ENCODE measurements around the gene SF3B6. TPM values are rescaled to one million over a fixed set of nuclear protein-coding genes. Genes with fewer than 3 reads are reported as not detected.

Gene SF3B6
- total RNA-seq, 1 donor from 2014 or later: 88.2 TPM

DNA sequence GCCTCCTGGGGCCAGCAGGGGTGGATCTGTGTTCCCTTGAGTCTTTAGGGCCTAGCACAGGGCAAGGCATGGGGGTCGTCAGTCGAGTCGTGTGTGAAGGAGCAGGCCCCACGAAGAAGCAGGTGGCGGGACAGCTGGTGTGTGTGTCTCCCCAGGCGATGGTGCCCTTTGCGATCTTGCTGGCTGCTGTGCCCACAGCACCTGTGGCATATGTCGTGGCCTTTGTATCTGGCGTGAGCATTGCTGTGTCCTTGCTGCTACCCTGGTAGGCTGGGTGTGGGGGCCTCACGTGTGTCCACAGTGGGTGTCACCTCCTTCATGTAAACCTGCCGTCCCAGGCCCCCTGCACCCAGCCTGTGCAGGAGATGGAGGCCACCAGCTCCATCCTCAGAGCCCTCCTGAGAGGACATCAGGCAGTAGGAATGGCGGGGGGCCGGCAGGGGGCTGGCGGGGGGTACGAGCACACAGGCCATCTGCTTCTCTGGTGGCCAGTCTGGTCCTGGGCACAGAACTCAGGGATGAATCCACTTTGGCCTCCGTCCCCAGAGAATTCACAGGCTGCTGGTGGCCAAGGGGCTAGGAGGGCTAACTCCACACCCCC is 53.1 kb downstream of the SF3B6 start:
- Histone ChIP-seq H3K9me3 (ENCODE audit: control insufficient read depth in 3 of 3, low read length in 3 of 3) (no peaks in the 10 kb centered on the region), H3K27ac (ENCODE audit: low read depth, low read length) (no peak overlapping the region), H3K9ac (ENCODE audit: low read depth in 1 of 3, low read length in 3 of 3) (no peak overlapping the region), H3K4me1 (ENCODE audit: control insufficient read depth in 3 of 3, insufficient read depth in 3 of 3, low read length in 3 of 3) (no peaks in the 10 kb centered on the region), H3K27me3 (ENCODE audit: control insufficient read depth in 3 of 3, insufficient read depth in 3 of 3, low read length in 3 of 3) (no peaks in the 10 kb centered on the region), H3K36me3 (ENCODE audit: control insufficient read depth in 3 of 3, insufficient read depth in 3 of 3, low read length in 3 of 3) (peaks cover 14 to 27% (median 15%) of the 10 kb centered on the region in 3 donors), H3K4me3 (ENCODE audit: low read length in 3 of 3) (no peak overlapping the region)

GRCh38 chr2:24022324-24022974 is 53.7 kb downstream of the SF3B6 start:
- no peaks in the 10 kb centered on the region for H3K4me1 ChIP-seq (ENCODE audit: control insufficient read depth in 3 of 3, insufficient read depth in 3 of 3, low read length in 3 of 3)
- no peak overlapping the region for H3K4me3 ChIP-seq (ENCODE audit: low read length in 3 of 3)
- H3K9me3 ChIP-seq (ENCODE audit: control insufficient read depth in 3 of 3, low read length in 3 of 3): no peaks in the 10 kb centered on the region
- no peak overlapping the region for H3K27ac ChIP-seq (ENCODE audit: low read depth, low read length)
- no peaks in the 10 kb centered on the region for H3K27me3 ChIP-seq (ENCODE audit: control insufficient read depth in 3 of 3, insufficient read depth in 3 of 3, low read length in 3 of 3)
- H3K9ac ChIP-seq (ENCODE audit: low read depth in 1 of 3, low read length in 3 of 3): no peak overlapping the region
- H3K36me3 ChIP-seq (ENCODE audit: control insufficient read depth in 3 of 3, insufficient read depth in 3 of 3, low read length in 3 of 3): peaks cover 14 to 27% (median 15%) of the 10 kb centered on the region in 3 donors

- H3K27ac ChIP-seq (ENCODE audit: low read depth, low read length): no peak overlapping the region
- no peaks in the 10 kb centered on the region for H3K4me1 ChIP-seq (ENCODE audit: control insufficient read depth in 3 of 3, insufficient read depth in 3 of 3, low read length in 3 of 3)
- no peak overlapping the region for H3K9ac ChIP-seq (ENCODE audit: low read depth in 1 of 3, low read length in 3 of 3)
- H3K36me3 ChIP-seq (ENCODE audit: control insufficient read depth in 3 of 3, insufficient read depth in 3 of 3, low read length in 3 of 3): peaks cover 12 to 23% (median 15%) of the 10 kb centered on the region in 3 donors
- H3K4me3 ChIP-seq (ENCODE audit: low read length in 3 of 3): no peak overlapping the region
- no peaks in the 10 kb centered on the region for H3K27me3 ChIP-seq (ENCODE audit: control insufficient read depth in 3 of 3, insufficient read depth in 3 of 3, low read length in 3 of 3)
- H3K9me3 ChIP-seq (ENCODE audit: control insufficient read depth in 3 of 3, low read length in 3 of 3): no peaks in the 10 kb centered on the region
These were observed 54.8 kb downstream of the SF3B6 start for GRCh38 chr2:24021122-24021998.

DNA sequence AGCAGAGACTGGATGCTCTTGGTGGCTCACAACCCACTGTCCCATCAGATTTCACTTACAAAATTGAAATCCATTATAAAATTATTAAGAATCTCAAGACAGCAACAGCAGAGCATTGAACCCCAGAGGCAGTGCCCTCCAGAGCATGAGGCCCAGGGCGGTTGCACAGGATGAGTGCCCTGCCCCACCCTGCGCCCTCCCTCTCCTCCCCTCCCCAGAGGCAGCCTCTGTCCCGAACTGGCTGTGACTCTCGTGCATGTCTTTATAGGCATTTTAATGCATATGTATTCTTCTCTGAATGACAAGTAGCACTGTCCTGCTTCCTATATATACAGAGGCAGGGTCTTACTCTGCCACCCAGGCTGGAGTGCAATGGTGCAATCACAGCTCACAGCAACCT is 55.9 kb downstream of the SF3B6 start:
- Histone ChIP-seq H3K4me3 (ENCODE audit: low read length in 3 of 3) (no peak overlapping the region), H3K9me3 (ENCODE audit: control insufficient read depth in 3 of 3, low read length in 3 of 3) (no peaks in the 10 kb centered on the region), H3K9ac (ENCODE audit: low read depth in 1 of 3, low read length in 3 of 3) (no peak overlapping the region), H3K27ac (ENCODE audit: low read depth, low read length) (no peak overlapping the region), H3K4me1 (ENCODE audit: control insufficient read depth in 3 of 3, insufficient read depth in 3 of 3, low read length in 3 of 3) (no peaks in the 10 kb centered on the region), H3K27me3 (ENCODE audit: control insufficient read depth in 3 of 3, insufficient read depth in 3 of 3, low read length in 3 of 3) (no peaks in the 10 kb centered on the region), H3K36me3 (ENCODE audit: control insufficient read depth in 3 of 3, insufficient read depth in 3 of 3, low read length in 3 of 3) (peaks cover 10 to 21% (median 15%) of the 10 kb centered on the region in 3 donors)

- no peak overlapping the region for H3K27ac ChIP-seq (ENCODE audit: low read depth, low read length)
These were observed 56.4 kb downstream of the SF3B6 start for GRCh38 chr2:24019729-24020128.

DNA sequence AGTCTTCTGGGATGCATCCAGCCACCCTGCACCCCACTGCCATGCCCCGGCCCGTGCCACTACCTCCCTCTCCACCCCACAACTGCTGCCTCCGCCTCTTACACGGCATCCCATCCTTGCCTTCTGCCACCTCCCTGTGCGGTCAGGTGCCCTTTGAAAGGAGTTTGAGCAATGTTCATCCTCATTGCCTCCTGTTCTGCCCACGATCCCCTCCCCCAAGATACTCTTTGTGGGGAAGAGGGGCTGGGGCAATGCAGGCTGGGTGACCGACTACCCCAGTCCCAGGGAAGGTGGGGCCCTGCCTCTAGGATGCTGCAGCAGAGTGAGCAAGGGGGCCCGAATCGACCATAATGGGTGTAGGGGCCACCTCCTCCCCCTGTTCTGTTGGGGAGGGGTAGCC is 57.9 kb downstream of the SF3B6 start:
- H3K9ac ChIP-seq (ENCODE audit: low read depth in 1 of 3, low read length in 3 of 3): no peak overlapping the region
- H3K4me1 ChIP-seq (ENCODE audit: control insufficient read depth in 3 of 3, insufficient read depth in 3 of 3, low read length in 3 of 3): no peaks in the 10 kb centered on the region
- peaks cover 6 to 10% (median 6%) of the 10 kb centered on the region in 3 donors for H3K36me3 ChIP-seq (ENCODE audit: control insufficient read depth in 3 of 3, insufficient read depth in 3 of 3, low read length in 3 of 3)
- no peak overlapping the region for H3K4me3 ChIP-seq (ENCODE audit: low read length in 3 of 3)
- no peaks in the 10 kb centered on the region for H3K9me3 ChIP-seq (ENCODE audit: control insufficient read depth in 3 of 3, low read length in 3 of 3)
- H3K27ac ChIP-seq (ENCODE audit: low read depth, low read length): no peak overlapping the region
- peaks cover 0 to 2% (median 0%) of the 10 kb centered on the region in 3 donors for H3K27me3 ChIP-seq (ENCODE audit: control insufficient read depth in 3 of 3, insufficient read depth in 3 of 3, low read length in 3 of 3)

More at GRCh38 chr2:24019729-24020128, 56.4 kb downstream of the SF3B6 start:
- H3K36me3 ChIP-seq (ENCODE audit: control insufficient read depth in 3 of 3, insufficient read depth in 3 of 3, low read length in 3 of 3): peaks cover 10 to 16% (median 11%) of the 10 kb centered on the region in 3 donors
- H3K9ac ChIP-seq (ENCODE audit: low read depth in 1 of 3, low read length in 3 of 3): no peak overlapping the region
- no peaks in the 10 kb centered on the region for H3K27me3 ChIP-seq (ENCODE audit: control insufficient read depth in 3 of 3, insufficient read depth in 3 of 3, low read length in 3 of 3)
- no peaks in the 10 kb centered on the region for H3K9me3 ChIP-seq (ENCODE audit: control insufficient read depth in 3 of 3, low read length in 3 of 3)
- H3K4me3 ChIP-seq (ENCODE audit: low read length in 3 of 3): no peak overlapping the region
- H3K4me1 ChIP-seq (ENCODE audit: control insufficient read depth in 3 of 3, insufficient read depth in 3 of 3, low read length in 3 of 3): no peaks in the 10 kb centered on the region

DNA sequence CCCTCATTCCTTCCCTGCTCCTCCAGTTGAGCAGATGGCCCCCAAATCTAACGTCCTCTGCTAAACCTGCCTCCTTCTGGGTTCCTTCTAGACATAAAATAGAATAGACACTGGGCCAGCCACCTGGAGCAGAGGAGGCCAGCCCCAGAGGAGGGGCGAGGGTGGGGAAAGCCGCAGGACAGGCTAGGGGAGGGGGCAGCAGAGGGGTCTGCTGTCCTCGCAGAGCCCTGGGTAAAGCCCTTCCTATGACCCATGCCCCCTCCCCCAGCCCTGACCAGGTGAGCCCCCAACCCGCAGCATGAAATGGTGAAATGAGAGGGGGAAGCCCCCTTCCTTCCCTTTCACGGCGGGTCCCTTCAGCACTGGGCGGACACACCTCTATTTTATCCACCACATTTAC is 58.4 kb downstream of the SF3B6 start:
- H3K27ac ChIP-seq (ENCODE audit: low read depth, low read length): no peak overlapping the region
- no peaks in the 10 kb centered on the region for H3K9me3 ChIP-seq (ENCODE audit: control insufficient read depth in 3 of 3, low read length in 3 of 3)
- peaks cover 2 to 6% (median 2%) of the 10 kb centered on the region in 3 donors for H3K36me3 ChIP-seq (ENCODE audit: control insufficient read depth in 3 of 3, insufficient read depth in 3 of 3, low read length in 3 of 3)
- no peak overlapping the region for H3K4me3 ChIP-seq (ENCODE audit: low read length in 3 of 3)
- H3K27me3 ChIP-seq (ENCODE audit: control insufficient read depth in 3 of 3, insufficient read depth in 3 of 3, low read length in 3 of 3): peaks cover 0 to 6% (median 0%) of the 10 kb centered on the region in 3 donors
- H3K4me1 ChIP-seq (ENCODE audit: control insufficient read depth in 3 of 3, insufficient read depth in 3 of 3, low read length in 3 of 3): no peaks in the 10 kb centered on the region
- H3K9ac ChIP-seq (ENCODE audit: low read depth in 1 of 3, low read length in 3 of 3): no peak overlapping the region

Small RNA genes within 50 kb of the gene (small RNA-seq; reads per million reads assigned to genes)
- not detected for gene RNU6-370P

Other genes starting within 250 kb of the SF3B6 start
- 30.3 TPM for gene ATAD2B, start 149.2 kb downstream of the SF3B6 start, total RNA-seq
- 16.7 TPM for gene UBXN2A, start 135.9 kb downstream of the SF3B6 start, total RNA-seq
- 0.52 TPM for gene MFSD2B, start 66.2 kb downstream of the SF3B6 start, total RNA-seq
- 12.0 TPM for gene WDCP, start 28.9 kb downstream of the SF3B6 start, total RNA-seq
- 1.6 TPM for gene FKBP1B, start 26.6 kb downstream of the SF3B6 start, total RNA-seq
- 25.1 TPM for gene TP53I3, start 8.5 kb upstream of the SF3B6 start, total RNA-seq
- gene PFN4, start 47.0 kb upstream of the SF3B6 start, total RNA-seq: not detected
- 47.0 TPM for gene FAM228B, start 47.1 kb upstream of the SF3B6 start, total RNA-seq
- gene FAM228A, start 98.7 kb upstream of the SF3B6 start, total RNA-seq: 0.52 TPM